GM18505 (cell line): ENCODE measurements around the gene NODAL.

ENCODE experiments used
- ATAC-seq: cut with Tn5 transposase; IDR thresholded peaks from one replicate; pipeline ENCODE4 v1.9.1; 2021; ENCODE audit not compliant: unreplicated experiment
- POLR2A ChIP-seq: IDR thresholded peaks from 4 replicates; pipeline ENCODE4 v1.6.1; 2011; ENCODE audit warnings: borderline replicate concordance; ENCODE audit not compliant: insufficient read depth, insufficient read length; ENCODE audit errors: extremely low read depth

The NODAL gene

DNA sequence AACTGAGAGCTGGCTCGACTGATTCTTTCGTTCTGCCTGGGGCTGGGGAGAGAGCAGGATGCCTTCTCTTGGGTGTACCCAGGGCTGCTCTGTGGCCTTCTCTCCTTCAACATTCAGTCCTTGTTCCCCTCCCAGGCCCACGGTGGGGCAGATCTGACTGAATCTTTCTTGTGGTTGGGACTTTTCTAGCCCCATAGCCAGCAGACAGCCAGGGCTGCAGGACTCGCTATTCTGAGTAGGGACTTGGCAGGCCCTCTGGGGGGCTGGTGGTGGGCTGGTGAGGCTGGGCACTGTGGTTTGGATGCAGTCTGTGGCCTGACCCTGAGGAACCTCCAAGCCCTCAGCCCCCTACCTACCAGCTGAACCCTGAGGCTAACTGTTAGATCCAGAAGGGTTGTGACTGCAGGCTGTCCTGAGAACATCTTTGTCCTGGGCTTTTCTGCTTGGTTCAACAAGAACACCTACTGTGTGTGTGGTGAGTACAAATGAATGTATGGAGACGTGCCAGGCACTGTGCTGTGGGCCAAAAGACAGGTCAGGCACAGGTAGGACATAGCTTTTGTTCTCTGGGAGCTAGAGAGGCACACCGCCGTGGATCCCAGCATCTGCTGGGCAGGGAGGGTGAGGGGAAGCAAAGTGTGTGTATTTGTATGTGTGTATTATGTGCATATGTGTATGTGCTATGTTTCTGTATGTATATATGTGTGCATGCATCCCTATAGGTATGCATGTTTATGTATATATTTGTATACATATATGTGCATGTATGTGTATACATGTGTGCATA lies 35.0 kb upstream of the NODAL start:
- no peak for TF ChIP-seq POLR2A
- ATAC-seq = no peak

DNA sequence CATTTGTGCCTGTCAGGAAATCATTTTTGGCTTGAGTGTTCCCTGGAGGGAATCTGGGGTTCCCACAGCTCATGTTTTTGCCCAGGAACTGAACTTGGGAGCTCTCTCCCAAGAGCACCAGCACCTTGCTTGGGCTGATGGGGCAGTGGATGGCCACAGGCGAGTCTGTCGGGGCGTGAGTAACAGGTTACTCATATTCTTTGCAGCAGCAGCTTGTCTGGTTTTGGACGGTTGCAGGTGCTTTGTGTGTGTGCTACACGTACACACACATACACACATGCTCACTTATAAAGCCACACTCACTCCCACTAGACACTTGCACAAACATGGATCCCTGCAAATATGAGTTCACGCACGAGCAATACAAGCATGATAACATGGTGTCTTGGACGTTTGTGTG lies 34.2 kb upstream of the NODAL start:
- TF ChIP-seq POLR2A = no peak
- ATAC-seq = no peak

DNA sequence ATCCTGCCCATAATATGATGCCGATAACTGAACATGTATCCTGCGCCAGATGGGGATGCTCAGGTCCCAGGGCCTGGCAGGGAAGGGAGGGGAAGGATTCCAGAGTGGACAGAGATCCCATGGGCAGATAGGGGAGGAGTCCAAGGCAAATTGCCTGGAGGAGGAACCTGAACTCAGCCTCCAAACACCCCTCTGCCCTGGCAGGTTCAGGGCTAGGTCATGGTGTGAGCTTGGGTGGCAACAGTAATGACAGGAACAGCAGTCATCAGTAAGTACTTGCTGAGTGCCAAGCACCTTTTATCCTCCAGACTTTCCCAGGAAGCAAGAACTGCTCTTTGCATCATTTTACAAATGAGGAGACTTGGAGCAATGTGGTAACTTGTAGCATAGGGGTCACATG lies 33.3 kb upstream of the NODAL start:
- no peak for TF ChIP-seq POLR2A
- ATAC-seq = no peak

DNA sequence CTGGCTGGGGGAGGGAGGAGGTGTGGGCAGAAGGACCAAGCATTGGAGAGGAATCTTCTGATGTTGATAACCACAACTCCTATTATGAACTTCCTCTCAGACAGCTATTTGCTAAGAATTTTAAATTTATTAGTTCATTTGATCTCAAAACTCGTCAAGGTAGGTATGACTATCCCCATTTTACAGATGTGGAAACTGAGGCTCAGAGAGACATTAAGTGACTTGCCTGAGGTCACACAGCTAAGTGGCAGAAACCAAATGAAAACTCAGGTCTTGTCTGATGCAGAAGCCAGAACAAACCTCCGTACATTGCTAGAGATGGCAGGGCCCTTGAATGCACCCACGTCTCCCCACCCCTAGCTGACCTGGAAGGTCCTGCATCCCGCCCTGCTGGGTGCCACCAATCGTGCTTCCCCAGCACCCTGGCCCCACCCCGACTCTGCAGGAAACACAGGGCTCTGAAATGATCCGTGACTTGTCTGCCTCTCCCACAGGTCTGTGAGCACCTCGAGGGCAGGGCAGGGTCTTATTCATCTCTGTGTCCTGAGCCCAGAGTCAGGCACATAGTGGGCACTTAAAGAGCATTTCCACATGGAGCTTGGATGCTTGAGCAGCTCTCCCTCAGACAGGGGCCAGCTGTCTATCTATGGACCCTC lies 31.4 kb upstream of the NODAL start:
- TF ChIP-seq POLR2A = no peak
- ATAC-seq = no peak

DNA sequence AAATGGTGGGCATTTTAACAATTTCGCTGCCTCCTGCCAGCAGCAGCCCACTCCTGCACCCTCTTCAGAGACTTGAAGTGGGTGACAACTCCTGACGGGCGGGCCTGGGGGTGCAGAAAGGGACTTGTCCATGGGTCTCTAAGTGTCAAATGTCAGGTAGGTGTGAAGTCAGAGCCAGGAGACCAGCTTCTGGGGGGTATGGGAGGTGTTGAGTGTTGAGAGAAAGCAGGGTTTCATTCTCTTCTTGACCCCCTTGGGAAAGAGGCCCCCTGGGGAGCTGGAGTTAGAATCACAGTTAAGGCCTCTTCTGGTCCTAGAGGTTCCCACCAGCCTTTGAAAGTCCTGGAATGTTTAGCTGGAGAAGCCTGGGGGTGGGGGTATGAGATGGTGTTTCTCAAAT lies 25.5 kb upstream of the NODAL start:
- no peak for ATAC-seq
- TF ChIP-seq POLR2A = no peak

DNA sequence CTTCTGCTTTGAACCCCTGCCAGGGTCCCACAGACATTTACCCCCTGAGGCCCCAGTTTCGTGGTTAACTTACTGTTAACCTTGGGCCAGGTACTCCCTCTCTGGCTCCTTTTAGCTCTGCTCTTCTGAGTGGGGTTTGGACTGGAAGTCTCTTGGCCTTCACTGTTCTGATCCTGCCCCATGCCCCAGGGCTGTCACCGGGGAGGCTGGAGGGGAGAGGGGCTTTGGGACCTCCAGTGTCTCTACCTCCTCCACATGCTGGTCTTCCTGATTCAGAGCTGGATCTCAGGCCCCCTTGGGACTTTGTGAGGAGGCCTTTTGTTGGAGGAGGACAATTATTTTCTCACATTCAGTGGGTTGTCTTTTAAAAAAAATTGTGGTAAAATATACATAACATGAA lies 24.4 kb upstream of the NODAL start:
- TF ChIP-seq POLR2A = no peak
- ATAC-seq = no peak

DNA sequence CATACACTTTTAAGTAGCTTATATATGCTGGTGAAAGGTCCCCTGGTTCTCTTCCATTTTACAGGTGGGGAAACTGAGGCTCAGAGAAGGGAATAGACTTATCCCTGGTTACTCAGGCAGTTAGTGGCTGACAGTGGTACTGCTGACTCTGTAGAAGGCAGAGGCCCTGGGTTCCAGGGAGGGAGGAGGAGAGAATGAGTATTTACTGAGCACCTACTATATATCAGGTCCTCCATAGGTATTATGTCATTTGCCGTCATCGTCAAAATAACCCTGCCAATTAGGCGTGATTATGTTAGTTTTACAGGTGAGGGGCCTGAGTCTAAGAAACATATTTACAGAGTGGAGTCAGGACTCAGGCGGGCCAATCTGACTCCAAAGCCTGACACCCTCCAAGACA lies 23.8 kb upstream of the NODAL start:
- ATAC-seq = no peak
- no peak for TF ChIP-seq POLR2A

DNA sequence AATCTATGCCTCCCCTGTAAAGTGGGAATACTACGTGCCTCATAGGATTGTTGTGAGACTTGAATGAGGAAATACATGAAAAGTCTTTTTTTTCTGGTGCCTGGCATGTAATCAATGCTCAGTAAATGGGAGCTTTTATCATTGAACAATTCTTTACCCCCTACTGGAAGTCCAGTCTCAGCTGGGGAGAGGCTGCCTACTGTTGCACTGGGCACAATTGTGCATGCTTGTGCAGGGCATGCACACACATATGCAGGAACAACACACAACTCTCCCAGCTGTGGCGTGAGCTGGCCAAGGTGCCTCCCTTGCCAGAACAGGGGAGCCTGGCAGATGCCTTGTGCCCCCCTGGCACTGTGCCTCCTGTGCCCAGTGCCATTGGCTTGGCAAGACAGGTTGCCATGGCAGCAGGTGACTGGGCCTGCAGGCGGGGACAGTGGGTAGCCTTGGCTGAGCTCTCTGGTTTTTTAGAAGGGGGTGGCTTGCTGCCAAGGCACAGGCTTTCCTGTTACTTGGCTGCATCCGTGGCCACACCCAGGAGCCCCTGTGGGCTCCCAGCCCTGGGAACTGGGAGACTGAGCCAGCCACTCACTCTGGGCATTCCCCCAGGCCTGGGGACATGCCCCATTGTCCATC lies 21.0 kb upstream of the NODAL start:
- ATAC-seq = no peak
- TF ChIP-seq POLR2A = no peak

DNA sequence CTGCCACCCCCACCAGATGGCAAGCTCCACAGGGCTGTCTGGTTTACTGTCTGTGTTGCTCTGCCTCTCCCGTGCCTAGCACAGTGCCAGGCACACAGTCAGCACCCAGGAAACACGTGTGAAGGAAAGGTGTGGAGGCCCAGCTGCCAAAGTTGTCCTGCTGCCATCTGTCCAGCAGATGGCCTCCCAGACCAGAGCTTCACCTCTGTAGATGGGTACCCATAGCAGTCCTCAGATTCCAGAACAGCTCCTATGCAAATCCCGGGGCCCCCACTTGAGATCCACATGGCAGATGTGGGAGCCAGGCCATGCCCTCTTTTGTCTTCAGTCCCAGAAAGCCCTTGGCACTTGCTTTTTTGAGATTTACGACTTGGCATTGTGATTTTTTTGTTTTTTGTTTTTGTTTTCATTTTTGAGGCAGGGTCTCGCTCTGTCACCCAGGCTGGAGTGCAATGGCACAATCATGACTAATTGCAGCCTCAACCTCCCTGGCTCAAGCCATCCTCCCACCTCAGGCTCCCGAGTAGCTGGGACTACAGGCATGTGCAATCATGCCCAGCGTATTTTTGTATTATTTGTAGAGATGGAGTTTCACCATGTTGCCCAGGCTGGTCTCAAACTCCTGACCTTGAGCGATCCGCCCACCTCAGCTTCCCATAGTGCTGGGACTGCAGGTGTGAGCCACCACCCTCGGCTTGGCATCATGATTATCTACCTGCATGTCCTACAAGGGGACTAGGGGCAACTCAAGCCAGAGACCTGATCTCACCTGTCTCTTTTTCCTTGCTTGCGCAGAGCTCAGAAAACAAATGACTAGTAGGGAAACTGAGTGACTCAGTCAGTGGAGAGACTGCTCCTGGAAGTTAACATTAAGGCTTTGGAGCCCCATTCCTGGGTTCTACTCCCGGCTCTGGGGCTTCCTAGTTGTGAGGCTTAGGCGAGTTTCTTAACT lies 20.2 kb upstream of the NODAL start:
- no peak for ATAC-seq

DNA sequence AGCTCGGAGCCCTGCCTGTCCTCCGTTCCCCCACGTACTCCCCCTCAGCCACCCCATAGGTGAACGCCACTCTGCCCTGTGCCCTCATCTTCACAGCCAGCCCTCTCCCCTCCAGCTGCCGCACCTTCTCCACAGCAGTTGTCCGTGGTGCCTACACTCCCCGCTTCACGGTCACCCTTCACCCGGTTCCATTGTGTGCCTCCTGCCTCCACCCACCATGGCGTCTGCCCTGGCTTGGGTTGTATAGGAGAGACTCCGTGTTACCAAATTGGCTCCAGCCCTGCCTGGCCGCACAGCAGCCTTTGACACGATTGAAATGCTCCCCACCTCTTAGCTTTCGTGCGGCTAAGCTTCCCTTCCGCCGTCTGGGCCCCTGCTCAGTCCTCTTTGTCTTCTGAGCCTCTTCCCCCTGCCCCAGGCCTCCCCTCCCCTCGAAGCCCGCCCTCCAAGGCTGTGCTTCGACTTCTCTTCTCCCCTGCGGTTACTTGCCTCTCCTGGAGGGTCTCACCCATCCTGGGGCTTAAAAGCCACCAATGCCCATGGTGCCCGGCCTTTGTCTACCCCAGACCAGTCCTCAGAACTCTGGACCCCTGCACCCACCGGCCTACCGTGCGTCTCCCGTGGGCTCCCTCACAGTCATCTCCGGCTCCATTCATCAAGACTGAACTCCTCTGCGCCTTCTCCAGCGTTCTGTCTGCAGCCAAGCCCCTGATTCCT lies 18.5 kb upstream of the NODAL start:
- no peak for ATAC-seq
- no peak for TF ChIP-seq POLR2A

More for the DNA sequence above, 20.2 kb upstream of the NODAL start:
- TF ChIP-seq POLR2A = no peak

DNA sequence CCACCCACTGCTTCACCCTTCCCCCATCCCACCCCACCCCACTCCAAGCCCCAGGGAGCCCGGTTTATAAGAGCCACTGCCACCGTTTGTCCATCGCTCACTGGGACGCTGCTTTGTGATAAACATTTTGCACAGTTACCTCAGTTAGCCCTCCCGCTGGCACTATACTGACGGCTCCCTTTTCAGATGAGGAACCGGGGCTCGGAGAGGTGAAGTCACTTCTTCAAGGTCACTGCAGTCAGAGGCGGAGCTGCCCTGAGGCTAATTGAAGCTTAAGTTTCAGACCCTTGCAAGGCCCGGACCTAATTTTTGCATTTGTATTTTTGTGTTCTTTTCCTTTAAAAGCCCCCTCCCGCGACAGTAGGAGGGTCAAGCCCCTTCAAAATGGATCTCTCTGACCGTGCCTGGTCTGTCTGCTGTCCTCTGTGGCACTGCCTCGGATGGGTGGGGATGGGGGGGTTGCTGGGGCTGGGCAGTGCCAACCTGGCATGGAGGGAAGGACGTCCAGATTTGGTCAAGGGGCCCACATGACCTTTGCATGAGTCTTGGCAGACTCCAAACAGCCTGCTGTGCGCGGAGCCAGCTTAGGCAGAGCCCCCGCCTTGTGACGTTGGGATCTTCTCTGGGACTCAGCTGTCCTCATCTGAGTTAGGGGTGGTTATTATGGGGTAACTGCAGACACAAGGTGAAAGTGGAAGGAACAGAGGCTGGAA lies 17.7 kb upstream of the NODAL start:
- no peak for TF ChIP-seq POLR2A
- no peak for ATAC-seq

DNA sequence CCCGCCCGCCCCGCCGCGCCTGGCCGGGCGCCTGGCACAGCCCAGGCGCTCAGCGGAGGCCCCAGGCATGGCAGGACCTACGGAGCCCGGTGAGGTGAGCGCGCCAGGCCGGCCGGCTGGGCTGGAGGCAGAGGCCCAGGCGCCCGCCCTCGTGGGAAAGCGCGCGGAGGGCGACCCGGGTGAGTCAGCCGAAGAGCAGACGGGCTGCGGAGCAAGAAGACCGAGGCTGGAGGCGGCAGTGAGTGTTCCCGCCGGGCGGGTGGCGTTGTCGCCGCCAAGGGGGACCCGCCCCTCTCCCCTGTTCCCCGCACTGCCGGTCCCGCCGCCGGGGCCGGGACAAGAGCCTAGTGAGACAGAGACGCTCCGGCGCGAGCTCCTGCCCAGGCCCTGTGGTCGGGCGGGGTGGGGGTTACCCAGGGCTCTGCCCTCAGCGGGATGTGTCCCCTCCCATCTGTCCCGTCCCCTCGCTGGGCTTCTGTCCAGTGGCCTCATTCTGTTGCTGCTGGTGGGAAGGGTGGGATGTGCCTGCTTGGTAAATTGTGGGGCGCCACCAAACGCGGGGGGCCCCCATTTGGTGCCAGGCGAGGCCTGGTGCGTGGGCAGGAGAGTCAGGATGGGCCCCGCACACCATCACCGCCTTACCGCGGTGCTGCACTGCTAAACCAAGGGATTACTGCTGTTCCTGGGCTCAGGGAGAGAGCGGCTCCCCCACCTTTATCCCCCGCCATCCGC lies 17.0 kb upstream of the NODAL start:
- TF ChIP-seq POLR2A = no peak

DNA sequence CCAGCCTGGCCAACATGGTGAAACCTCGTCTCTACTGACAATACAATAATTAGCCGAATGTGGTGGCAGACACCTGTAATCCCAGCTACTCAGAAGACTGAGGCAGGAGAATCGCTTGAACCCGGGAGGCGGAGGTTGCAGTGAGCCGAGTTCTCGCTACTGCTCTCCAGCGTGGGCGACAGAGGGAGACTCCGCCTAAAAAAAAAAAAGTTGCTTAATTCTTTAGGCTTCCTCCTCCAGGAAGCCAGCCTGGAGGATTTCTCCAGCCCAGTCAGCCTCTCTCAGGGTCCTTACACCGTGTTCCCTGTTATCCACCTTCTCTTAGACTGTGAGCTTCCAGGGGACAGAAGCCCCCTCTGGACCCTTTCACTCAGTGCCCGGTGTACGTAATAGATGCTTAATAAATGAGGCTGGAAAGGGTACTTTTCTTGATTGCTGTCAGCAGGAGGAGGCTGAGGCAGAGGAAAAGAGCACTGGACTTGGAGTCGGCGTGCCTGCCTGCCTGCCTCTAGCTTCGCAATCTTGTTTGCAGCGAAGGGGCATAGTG lies 16.4 kb upstream of the NODAL start:
- no peak for ATAC-seq
- TF ChIP-seq POLR2A = no peak

More for the DNA sequence above, 17.0 kb upstream of the NODAL start:
- ATAC-seq = no peak
